GM19035 (cell line): ENCODE data around the gene KIF1B.

Experiments used
- ATAC-seq: cut with Tn5 transposase; IDR thresholded peaks from one replicate; pipeline ENCODE4 v1.9.1; 2021; ENCODE audit not compliant: unreplicated experiment

The KIF1B gene

DNA sequence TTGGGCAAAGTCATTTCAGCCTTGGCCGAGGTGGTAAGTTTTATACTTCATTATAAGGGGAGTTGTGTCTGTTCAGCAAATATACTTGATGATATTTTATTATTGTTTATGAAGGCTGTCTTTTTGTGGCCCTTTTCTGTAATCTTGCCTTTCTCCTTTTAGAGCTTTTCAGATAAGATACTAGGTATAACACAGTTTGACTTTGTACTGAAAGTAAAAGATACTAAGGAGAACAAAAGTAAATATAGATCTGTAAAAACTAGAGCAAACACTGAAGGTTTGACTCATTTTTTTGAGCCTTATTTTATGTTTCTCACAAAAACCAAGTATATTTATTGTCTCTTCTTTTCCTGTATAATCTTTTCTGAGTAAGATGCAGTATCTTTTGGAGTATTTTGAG lies 61.9 kb downstream of the KIF1B start:
- no peak for ATAC-seq

DNA sequence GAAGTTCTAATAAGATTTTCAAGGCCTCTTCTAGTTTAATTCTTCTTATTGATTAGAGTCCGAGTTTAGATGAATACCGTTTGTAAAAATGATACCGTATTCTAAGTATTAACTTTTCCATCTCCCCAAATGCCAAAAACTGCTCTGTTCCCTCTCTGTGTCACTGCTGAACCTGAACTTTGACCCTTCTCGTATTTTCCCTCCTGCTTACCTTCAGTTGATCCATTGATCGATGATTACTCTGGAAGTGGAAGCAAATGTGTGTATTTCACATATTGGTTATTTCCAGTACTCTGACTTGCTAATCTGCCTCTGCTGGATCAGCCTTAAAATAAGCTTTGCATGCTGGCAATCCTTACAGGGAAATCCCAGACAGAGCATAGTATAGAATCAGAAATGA lies 68.5 kb downstream of the KIF1B start:
- ATAC-seq = no peak

DNA sequence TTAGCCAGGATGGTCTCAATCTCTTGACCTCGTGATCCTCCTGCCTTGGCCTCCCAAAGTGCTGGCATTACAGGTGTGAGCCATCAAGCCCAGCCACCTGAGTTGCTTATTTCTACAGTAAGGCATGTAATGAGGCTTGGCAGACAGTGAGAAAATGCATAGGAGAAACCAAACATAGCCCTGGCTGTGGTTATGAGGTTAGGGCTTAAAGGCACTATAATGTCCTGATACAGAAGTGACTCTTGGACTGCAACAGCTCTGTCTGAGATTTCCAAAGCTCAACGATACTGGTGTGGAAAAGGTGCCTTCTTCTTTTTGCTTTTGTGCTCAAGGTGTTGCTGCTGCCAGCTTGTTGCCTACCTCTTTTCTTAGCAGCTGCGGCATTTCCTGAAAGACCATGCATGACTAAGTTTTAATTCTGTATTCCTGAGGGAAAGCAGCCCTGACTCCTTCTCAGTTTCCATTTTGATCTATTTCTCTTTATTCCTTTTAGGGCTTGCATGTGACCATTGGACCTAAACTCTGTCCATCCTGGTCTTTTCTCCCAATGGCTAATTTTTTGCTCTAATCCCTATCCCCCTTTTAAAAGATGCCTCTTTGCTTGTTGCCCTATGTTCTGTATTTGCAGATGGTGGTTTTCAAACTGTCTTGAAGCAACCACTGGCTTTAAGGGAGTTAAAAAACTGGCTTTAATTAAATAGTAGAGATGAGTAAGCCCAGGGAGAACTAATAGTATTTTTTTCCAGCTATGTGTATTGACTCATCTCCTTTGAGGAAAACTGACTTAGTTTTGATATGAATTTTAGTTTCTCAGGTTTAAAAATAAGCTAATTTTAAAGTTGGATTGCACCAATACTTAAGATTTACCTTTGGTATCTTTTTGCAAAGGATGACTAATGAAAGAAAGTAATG lies 70.3 kb downstream of the KIF1B start:
- ATAC-seq = no peak

DNA sequence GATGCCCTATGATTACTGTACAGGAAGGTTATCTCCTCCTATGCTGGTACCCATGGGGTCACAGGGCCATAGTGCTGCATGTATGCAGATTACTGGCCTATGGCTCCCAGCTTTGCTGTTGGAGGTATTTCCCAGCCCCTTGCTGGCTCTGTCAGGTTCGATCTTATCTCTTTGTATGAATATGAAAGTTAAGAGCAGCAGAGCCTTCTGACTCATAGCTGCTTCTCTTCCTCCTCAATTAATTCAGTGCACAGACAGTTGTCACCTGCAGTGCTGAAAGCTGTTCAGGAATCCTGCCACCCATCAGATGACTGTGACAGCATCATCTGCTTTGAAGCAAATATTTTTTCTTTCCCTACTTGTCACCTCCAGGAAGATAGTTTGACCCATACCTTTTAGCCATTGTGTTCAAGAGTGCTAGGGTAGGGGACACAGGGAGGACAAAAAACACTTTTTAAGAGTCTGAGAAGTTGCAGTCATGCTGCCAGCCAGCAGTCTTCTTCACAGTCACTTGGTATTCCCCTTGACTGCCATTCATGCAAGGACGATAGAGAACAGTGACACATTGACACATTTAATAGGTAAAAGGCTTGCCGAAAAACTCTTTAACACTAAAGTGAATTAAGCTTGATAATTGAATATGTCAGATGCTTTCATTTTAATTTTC lies 73.1 kb downstream of the KIF1B start:
- ATAC-seq = no peak

DNA sequence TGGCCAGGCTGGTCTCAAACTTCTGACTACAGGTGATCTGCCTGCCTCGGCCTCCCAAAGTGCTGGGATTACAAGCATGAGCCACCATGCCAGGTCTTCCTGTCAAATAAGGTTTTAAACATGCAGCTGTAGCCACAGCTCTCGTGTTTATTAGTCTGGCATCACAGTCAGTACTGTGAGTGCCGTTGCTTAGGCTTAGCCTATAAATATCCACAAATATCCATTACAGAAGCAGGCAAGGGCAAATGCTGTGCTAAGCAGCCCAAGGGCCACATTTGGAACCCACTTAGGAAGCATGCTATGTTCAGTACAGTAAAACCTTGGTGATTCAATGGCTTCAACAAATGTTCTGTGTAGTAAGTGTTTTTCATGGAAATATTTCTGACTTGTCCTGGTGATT lies 75.9 kb downstream of the KIF1B start:
- ATAC-seq = no peak

DNA sequence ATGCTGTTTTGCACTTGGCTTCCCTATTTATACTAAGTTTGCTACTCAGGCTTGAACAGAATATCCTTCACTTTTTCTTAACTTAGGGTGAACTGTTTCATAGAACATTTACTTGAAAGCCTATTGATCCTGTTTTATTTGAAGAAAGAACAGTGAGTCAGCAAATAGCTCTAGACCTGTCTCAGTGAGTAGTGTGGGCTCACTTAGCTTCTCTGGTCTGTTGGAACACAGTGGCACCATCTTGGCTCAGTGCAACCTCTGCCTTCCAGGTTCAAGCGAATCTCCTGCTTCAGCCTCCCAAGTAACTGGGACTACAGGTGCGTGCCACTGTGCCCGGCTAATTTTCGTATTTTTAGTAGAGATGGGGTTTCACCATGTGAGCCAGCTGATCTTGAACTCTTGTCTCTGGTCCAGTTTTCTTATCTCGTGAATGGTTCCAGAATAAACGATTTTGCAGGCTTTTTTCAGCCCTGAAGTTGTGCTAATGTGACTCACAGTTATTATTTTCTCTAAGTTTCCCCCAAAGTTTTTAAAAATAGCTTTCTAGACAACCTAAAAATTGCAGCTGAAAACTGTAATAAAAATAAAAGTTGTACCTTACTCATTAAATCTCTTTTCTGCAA lies 76.8 kb downstream of the KIF1B start:
- ATAC-seq = no peak

DNA sequence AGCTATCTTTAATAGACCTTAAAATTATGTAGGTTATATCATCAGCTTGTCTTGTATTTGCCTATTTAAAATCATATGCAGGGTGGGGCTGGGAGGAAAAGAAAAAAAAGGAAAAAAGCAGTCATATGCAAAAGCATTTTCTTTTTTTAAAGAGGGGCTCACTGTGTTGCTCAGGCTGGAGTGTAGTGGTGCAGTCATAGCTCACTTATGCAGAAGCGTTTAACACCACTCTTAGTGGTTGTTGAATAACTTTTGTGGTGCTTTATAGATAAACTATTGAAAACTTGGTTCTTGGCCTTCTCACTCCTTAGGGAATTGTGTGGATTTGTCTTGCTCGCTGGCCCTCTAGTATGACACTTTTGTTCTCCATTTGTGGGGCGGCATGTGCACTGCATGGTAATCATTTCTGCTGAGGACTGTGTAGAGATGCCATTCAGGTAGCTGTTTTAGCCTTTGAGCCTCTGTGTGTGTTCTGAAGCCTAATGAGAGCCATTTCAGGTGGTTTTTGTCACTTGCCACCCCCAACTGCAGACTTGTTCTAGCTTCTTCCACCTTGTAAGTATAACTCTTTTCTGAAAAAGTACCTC lies 77.8 kb downstream of the KIF1B start:
- no peak for ATAC-seq

DNA sequence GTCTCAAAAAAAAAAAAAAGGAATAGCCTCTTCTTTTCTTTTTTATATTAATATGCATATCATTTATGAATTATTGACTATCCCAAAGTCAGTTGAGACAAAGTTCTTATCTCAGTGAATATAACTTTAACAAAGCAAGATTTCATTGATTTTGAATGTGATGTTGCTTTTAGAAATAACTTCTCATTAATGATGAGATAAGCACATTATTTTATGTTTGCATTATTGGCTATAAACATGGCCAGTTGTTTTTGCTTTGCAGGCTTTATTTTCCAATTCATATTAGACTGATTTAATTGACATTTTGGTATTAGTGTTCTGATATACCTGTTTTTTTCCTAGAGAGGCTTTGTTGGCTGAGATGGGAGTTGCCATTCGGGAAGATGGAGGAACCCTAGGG lies 81.3 kb downstream of the KIF1B start:
- no peak for ATAC-seq

DNA sequence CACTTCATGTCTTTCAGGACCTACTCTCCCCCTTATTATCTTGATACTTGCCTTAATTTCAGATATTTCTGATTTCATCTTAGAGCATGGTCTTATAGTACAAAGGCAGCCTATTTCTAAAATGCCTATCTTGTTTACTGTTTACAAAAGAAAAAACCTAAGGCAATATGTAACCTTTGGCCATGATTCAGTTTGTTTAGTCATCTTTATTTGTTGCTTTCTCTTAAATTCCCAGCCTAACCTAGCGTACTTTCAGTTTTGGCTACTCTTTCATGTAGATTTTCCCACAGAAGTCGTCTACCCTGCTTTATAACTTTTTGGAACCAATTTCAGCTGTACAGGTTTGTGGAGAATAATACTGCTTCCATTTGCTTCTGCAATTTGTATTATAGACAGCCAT lies 81.8 kb downstream of the KIF1B start:
- no peak for ATAC-seq

DNA sequence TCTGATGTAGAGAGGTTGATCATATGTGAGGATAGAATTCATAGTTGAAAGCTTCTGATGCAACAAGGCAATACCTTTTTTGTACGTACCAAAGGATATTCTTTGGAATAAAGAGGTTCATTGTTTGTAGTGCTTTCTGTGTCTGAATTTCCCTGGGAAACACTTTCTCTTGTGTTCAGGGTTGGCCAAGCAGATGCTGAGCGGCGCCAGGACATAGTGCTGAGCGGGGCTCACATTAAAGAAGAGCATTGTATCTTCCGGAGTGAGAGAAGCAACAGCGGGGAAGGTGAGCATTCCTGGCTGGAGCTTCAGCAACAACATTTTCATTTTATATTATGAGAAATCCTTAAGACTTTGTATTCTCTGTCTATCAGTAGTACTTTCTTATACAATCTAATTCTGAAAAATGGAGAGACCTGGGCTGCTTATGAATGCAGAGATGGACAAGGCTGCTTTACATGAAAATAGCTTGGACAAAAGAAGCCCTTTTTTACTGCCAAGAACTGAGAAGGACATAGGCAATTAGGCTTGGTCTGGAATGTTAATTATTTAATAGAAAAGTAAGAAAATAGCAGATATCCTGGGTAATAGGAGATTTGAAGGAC lies 85.2 kb downstream of the KIF1B start:
- no peak for ATAC-seq

DNA sequence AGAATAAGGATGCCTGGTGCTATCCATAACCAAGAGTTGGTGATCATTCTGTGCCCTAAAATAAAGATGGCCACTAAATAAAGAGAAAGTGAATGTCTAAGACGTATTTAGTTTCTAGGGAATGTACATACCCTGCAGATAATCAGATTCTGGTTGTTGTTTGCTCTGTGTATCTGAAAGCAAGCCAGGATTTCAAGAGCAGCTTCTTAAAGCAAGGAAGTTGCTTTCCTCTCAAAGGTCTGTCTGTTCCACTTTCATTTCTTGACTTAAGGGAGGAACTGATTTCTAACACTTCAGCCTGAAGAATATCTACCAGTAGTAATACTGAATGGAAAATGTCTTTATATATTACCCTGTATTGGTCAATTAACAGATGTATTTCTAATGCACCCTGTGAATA lies 88.8 kb downstream of the KIF1B start:
- ATAC-seq = no peak

DNA sequence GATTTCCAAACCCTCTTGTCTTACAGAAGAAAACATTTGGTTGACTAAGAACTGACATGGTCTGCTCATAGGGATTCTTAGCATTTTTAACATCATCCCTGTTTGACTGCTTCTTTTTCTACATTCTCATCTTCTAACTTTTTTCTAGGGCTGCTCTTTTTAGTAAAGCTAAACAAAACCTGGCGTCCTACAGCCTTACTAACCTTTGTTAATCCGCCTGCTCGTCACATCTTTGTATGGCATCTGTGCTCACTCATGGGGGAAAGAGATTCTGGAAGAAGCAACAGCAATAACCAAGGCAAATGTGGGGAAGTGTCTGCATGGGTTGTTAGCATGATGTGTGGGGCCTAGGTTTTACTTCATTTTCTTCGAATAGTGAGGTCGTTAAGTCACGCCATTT lies 92.0 kb downstream of the KIF1B start:
- no peak for ATAC-seq

DNA sequence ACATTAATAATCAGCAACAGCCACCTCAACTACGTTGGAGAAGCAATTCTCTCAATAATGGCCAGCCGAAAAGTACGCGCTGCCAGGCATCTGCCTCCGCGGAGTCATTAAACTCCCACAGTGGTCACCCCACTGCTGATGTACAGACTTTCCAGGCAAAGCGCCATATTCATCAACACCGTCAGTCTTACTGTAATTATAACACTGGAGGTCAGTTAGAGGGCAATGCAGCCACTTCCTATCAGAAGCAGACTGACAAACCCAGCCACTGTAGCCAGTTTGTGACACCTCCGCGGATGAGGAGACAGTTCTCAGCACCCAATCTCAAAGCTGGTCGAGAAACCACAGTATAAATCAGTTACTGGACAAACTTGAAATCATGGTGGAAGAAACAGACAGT lies 93.9 kb downstream of the KIF1B start:
- ATAC-seq = no peak

DNA sequence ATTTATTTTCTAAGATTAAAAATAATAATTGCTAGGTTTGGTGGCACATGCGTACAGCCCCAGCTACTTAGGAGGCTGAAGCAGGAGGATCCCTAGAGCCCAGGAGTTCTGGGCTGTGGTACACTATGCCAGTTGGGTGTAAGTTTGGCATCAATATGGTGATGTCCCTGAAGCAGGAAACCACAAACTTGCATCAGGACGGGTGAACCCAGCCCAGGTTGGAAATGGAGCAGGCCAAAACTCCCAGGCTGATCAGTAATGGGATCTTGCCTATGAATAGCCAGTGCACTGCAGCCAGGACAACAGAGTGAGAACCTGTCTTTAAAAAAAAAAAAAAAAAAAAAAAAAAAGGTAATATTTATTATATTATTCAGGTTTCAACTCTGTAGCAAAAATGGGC lies 96.1 kb downstream of the KIF1B start:
- no peak for ATAC-seq

DNA sequence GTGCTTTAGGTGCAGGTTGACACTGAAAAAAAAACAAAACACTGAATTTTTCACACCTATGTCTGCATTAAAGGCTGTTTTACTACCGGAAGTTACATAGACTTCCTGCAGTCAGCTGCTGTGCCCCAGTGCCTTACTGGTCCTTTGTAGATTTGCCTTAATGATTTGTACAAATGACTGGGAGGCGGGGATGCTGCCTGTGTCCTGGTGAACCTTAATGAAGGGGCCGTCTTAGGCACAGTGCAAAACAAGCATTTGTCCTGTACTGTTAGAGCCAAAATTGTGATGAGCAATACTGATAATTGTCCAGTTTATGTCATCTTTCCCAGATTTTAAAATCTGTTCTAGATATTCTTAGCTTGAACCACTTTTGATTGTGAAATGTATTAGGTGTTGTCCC lies 97.6 kb downstream of the KIF1B start:
- no peak for ATAC-seq

DNA sequence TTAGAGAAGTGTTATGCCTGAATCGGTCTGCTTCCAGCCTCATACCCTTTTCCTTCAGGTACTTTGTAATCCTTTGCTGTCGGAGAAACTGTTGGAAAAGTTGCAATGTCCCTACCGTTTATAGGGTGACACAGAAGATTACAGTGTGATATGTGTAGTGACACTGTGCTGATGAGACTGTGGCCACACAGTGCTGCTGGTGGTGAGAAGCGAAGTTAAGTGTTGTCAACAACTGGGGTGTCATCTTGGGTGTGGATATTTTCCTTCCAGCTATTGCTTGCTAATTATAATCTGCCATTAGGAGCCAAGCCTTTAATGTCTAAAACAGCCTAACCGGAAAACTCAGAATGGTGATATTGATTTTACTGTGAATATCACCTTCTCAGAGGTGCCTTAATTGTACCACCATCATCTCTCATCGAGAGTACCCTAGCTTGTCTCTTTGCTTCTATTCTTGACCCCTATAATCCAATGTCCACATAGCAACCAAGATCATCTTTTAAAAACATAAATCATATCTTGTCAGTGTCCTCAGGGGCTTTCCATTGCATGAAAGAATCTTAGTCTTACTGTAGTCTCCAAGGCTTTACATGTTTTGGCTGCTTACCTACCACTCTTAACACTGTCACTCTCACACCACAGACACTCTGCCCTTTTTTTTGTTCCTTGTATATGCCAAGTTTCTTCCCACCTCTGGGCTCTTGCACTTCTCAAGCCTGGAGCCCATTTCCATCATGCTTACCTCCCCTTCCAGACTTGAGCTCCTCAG lies 99.1 kb downstream of the KIF1B start:
- ATAC-seq = no peak

DNA sequence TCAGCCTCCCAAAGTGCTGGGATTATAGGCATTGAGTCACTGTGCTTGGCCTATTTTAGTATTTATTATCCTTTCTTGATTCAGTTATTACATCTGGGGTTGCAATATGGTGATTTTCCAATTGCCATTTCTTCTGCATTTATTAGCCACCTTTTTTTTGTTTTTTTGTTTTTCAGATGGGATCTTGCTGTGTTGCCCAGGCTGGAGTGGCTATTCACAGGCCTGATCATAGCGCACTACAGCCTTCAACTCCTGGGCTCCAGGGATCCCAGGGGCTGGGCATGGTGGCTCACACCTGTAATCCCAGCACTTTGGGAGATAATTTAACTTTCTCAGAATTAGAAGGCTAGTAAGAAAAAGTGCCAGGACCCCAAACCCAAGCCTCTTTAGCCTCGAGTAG lies 106.4 kb downstream of the KIF1B start:
- ATAC-seq = no peak

DNA sequence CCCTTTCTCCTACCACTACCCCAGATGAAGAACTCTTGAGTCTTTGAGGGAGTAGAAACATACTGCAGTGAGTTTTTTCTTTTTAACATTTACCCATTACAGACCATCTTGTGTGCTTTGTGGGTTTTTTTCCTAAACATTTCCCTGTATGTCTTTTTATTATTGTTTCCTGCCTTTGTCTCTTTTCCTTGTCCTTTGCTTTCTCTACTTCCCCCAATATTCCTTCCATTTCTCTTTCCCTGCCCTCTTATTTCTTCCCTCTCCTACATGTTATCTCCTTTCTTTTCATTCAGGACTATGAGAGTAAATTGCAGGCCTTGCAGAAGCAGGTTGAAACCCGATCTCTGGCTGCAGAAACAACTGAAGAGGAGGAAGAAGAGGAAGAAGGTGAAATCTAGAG lies 109.4 kb downstream of the KIF1B start:
- ATAC-seq = no peak

DNA sequence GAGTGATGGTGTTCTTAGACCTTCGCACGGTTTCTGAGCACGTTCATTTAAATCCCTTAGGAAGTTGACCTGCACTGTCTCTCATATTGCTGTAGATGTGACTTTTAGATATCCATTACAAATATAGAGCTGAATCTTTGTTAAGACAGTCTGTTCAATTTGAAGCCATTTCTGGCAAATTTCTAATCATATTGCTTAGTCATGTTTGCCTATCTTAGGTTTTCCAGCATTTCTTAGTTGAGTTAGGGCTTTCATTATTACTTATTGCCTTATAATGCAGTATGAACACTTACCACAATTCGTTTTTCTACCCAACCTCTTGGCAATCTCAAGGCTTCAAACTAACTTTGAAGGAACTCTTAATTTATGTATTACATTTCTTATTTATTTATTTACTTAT lies 110.0 kb downstream of the KIF1B start:
- no peak for ATAC-seq

DNA sequence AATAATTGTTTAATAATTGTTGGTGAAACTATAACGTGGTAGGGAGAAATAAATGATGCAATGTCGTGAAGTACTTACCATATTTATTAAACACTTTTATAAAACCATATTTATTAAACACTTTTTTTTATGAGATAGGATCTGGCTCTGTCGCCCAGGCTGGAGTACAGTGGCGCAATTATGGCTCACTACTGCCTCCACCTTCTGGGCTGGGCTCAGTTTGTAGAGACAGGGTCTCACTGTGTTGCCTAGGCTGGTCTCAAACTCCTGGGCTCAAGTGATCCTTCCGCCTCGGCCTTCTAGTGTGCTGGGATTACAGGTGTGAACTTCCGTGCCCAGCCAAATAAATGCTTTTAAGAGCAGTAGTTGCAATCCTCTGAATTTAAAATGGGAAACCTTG lies 112.5 kb downstream of the KIF1B start:
- ATAC-seq = no peak

DNA sequence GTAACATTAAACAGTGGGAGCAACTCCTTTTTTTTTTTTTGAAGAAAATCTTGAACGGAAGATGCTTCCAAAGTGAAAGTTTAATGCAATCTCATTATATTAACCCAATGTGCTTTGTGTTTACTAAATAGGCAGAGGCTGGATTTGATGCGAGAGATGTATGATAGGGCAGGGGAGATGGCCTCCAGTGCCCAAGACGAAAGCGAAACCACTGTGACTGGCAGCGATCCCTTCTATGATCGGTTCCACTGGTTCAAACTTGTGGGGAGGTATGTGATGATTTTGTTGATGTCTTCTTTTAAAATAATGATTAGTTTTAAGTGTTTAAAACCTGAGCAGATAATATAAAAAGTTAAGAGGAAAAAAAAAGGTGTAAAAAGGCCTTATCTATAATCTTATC lies 114.3 kb downstream of the KIF1B start:
- ATAC-seq = no peak
